Smooth muscle cell (in vitro differentiated cells): ENCODE data around the gene OR2S2. TPM values are rescaled to one million over a fixed set of nuclear protein-coding genes. Genes with fewer than 3 reads are reported as not detected.

Experiments used
- DNase-seq: peaks from one replicate; lab custom pipeline; 2025; ENCODE audit not compliant: unreplicated experiment; lab: John Stamatoyannopoulos, UW
- H2AFZ ChIP-seq: fragments of 200-600 bp; sonication (generic); 2 replicates; pipeline ENCODE4 v1.6.0; 2016; ENCODE audit warnings: antibody characterized with exemption, low read depth, mild to moderate bottlenecking
- H3F3A ChIP-seq: fragments of 200-600 bp; sonication (generic); 2 replicates; pipeline ENCODE4 v1.6.0; 2017; ENCODE audit warnings: antibody characterized with exemption, low read depth
- H3K27ac ChIP-seq: fragments of 200-600 bp; sonication (generic); 2 replicates; pipeline ENCODE4 v1.5.1; 2016; ENCODE audit warnings: low read depth, mild to moderate bottlenecking
- H3K27me3 ChIP-seq: fragments of 200-600 bp; sonication (generic); 2 replicates; pipeline ENCODE4 v1.6.1; 2016; ENCODE audit warnings: low read depth, mild to moderate bottlenecking
- H3K36me3 ChIP-seq: fragments of 200-600 bp; sonication (generic); 2 replicates; pipeline ENCODE4 v1.5.1; 2016; ENCODE audit warnings: low read depth
- H3K4me1 ChIP-seq: fragments of 200-600 bp; sonication (generic); 2 replicates; pipeline ENCODE4 v1.5.1; 2016; ENCODE audit warnings: low read depth
- H3K4me2 ChIP-seq: fragments of 200-600 bp; sonication (generic); 2 replicates; pipeline ENCODE4 v1.6.0; 2016; ENCODE audit warnings: mild to moderate bottlenecking
- H3K4me3 ChIP-seq: fragments of 200-600 bp; sonication (generic); 2 replicates; pipeline ENCODE4 v1.5.1; 2016; ENCODE audit warnings: mild to moderate bottlenecking
- H3K79me2 ChIP-seq: fragments of 200-600 bp; sonication (generic); 2 replicates; pipeline ENCODE4 v1.6.0; 2016; ENCODE audit warnings: low read depth, mild to moderate bottlenecking
- H3K9ac ChIP-seq: fragments of 200-600 bp; sonication (generic); 2 replicates; pipeline ENCODE4 v1.6.0; 2016; ENCODE audit warnings: low read depth
- H3K9me3 ChIP-seq: fragments of 200-600 bp; sonication (generic); replicated peaks from 2 replicates; pipeline ENCODE4 v1.5.1; 2016; ENCODE audit warnings: low read depth
- H4K20me1 ChIP-seq: fragments of 200-600 bp; sonication (generic); 2 replicates; pipeline ENCODE4 v1.6.0; 2016; ENCODE audit warnings: low read depth
- WGBS: methylation state at CpG from one replicate; pipeline ENCODE4 v1.1.7; 2016; ENCODE audit warnings: low lambda C conversion rate; 5-methylcytosine and 5-hydroxymethylcytosine counted together
- polyA plus RNA-seq: library from polyadenylated mRNA; unstranded; fragments of >200 nt; fragmentation: Nextera tagmentation; extraction: Ambion mirVana; gene quantifications from 2 replicates; pipeline ENCODE4 v1.2.1, GENCODE V29; 2016
- total RNA-seq: library from RNA; depleted of rRNA; stranded (reverse); fragments of >200 nt; gene quantifications from 2 replicates; pipeline ENCODE4 v1.2.3, GENCODE V29; 2014
- TF ChIP-seq, protein P1 (sequence below): fragments of 200-600 bp; sonication (generic); IDR thresholded peaks from 2 replicates; pipeline ENCODE4 v1.5.1; 2017; ENCODE audit warnings: borderline replicate concordance, mild to moderate bottlenecking, antibody characterized with exemption; ENCODE audit not compliant: insufficient read depth, poor library complexity, severe bottlenecking

Gene OR2S2
- total and polyA plus RNA-seq, 2 experiments from 2014 or later = 0.13 to 0.21 TPM

DNA sequence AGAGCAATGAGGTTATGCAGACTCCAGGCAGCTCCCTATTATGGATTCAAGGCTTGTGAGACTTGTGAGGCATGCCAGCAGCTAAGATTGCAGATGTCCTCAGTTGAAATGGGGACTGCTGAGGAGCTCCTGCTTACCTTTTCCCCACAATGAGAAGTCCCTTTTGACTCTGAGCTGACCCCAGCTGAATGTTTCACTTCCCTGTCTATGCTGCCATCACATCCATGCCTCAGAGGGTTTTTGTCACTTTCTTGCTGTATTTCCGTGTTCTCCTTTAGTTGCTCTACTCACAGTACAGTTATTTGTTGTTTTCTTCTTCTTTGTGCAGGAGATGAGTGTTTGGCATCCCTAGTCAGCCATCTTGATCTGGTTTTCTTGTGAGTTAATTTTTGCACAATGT lies 18.8 kb upstream of the OR2S2 start:
- Histone ChIP-seq H3K4me3 (no peak overlapping the region), H3K4me2 (no peak overlapping the region), H3K27ac (no peak overlapping the region), H4K20me1 (no peaks in the 10 kb centered on the region), H3K9ac (no peak overlapping the region), H2AFZ (no peak overlapping the region), H3K9me3 (peaks cover 17% of the 10 kb centered on the region), H3K4me1 (peaks cover 6% of the 10 kb centered on the region), H3K36me3 (peaks cover 5% of the 10 kb centered on the region), H3K27me3 (no peaks in the 10 kb centered on the region), H3K79me2 (no peaks in the 10 kb centered on the region), H3F3A (no peaks in the 10 kb centered on the region)
- no peak for DNase-seq
- WGBS = 91% methylated on average over 1 of the region's 1 CpG
- TF ChIP-seq, protein P1, sequence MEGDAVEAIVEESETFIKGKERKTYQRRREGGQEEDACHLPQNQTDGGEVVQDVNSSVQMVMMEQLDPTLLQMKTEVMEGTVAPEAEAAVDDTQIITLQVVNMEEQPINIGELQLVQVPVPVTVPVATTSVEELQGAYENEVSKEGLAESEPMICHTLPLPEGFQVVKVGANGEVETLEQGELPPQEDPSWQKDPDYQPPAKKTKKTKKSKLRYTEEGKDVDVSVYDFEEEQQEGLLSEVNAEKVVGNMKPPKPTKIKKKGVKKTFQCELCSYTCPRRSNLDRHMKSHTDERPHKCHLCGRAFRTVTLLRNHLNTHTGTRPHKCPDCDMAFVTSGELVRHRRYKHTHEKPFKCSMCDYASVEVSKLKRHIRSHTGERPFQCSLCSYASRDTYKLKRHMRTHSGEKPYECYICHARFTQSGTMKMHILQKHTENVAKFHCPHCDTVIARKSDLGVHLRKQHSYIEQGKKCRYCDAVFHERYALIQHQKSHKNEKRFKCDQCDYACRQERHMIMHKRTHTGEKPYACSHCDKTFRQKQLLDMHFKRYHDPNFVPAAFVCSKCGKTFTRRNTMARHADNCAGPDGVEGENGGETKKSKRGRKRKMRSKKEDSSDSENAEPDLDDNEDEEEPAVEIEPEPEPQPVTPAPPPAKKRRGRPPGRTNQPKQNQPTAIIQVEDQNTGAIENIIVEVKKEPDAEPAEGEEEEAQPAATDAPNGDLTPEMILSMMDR = no peak

DNA sequence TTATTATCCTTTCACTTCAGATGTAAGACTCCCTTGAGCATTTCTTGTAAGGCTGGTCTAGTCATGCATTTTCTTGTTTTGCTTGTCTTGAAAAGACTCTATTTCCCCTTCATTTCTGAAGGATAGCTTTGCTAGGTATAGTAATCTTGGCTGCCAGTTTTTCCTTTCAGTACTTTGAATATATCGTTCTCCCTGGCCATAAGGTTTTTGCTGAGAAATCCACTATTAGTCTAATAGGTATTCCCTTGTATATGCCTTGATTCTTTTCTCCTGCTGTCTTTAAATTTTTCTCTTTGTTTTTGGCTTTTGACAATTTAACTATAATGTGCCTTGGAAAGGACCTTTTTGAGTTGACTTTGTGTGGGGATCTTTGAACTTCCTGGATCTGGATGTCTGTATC lies 16.8 kb upstream of the OR2S2 start:
- no peak overlapping the region for H2AFZ ChIP-seq
- DNase-seq = no peak
- peaks cover 6% of the 10 kb centered on the region for H3K4me1 ChIP-seq
- H3K9me3 ChIP-seq = peaks cover 17% of the 10 kb centered on the region
- no peaks in the 10 kb centered on the region for H3K79me2 ChIP-seq
- no peak overlapping the region for H3K9ac ChIP-seq
- no peaks in the 10 kb centered on the region for H3K27me3 ChIP-seq
- no peak overlapping the region for H3K4me3 ChIP-seq
- TF ChIP-seq, protein P1 = no peak
- no peaks in the 10 kb centered on the region for H4K20me1 ChIP-seq
- no peaks in the 10 kb centered on the region for H3F3A ChIP-seq
- H3K27ac ChIP-seq = no peak overlapping the region
- peaks cover 5% of the 10 kb centered on the region for H3K36me3 ChIP-seq
- 100% methylated on average over 1 of the region's 1 CpG for WGBS
- H3K4me2 ChIP-seq = no peak overlapping the region

DNA sequence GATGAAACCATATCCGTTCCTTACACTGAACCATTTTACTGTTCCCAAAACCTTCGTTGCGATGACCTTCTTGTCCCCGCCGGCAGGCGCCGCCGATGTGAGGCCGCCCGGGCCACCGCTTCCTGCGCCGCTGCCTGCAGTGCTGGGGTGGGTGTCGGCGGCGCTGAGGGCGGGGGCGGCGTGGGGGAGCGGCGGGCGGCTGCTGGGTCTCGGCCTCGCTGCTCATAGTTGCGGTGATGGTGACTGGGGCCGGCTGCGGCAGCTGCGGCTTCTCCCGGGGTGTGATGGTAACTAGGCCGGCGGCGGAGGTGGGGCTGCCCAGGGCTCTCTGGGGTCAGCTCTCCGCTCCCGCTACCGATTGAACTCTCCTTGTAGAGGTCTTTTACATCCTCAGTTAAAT lies 14.1 kb upstream of the OR2S2 start:
- 5% methylated on average over 32 of the region's 35 CpGs for WGBS
- Histone ChIP-seq H3K27me3 (no peaks in the 10 kb centered on the region), H3F3A (no peaks in the 10 kb centered on the region)

DNA sequence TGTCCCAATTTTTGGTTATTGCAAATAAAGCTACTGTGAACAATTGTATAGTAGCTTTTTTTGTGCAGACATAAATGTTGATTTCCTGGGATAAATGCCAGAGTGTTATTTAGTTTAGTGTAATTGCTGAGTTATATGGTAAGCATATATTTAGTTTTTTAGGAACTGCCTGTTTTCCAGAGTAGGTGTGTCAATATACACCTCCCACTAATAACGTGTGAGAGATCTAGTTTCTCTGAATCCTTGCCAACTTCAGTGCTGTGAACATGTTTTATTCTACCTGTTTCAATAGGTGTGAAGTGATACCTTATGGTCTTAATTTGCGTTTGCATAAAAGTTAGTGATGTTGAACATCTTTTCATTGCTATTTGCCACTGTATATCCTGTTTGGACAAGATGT lies 9.1 kb upstream of the OR2S2 start:
- Histone ChIP-seq H3K4me1 (no peaks in the 10 kb centered on the region), H3K27ac (no peak overlapping the region), H3K4me3 (no peak overlapping the region), H3K36me3 (no peaks in the 10 kb centered on the region), H4K20me1 (no peaks in the 10 kb centered on the region), H3K27me3 (peaks cover 10% of the 10 kb centered on the region), H2AFZ (no peak overlapping the region), H3K9me3 (no peaks in the 10 kb centered on the region), H3F3A (no peaks in the 10 kb centered on the region), H3K4me2 (no peak overlapping the region), H3K9ac (no peak overlapping the region), H3K79me2 (no peaks in the 10 kb centered on the region)
- DNase-seq = no peak
- TF ChIP-seq, protein P1 = no peak
- WGBS = 60% methylated on average over 2 of the region's 2 CpGs

More for the DNA sequence above, 14.1 kb upstream of the OR2S2 start:
- H3K9ac ChIP-seq = no peak overlapping the region
- H3K4me2 ChIP-seq = peak overlapping the region; percentile 80
- peaks cover 6% of the 10 kb centered on the region for H3K4me1 ChIP-seq
- peaks cover 5% of the 10 kb centered on the region for H3K36me3 ChIP-seq
- H3K4me3 ChIP-seq = peak overlapping the region; percentile 35
- no peaks in the 10 kb centered on the region for H3K79me2 ChIP-seq
- peak overlapping the region; percentile 77 for H2AFZ ChIP-seq
- H3K27ac ChIP-seq = no peak overlapping the region
- TF ChIP-seq, protein P1 = no peak
- H4K20me1 ChIP-seq = no peaks in the 10 kb centered on the region
- no peak for DNase-seq
- H3K9me3 ChIP-seq = peaks cover 17% of the 10 kb centered on the region
